GM11168 (cell line): ENCODE data around the gene GRM6.

Experiments
- in situ Hi-C: fragments of 300-500 bp; cut with MboI; formaldehyde crosslinking; loops from one replicate; pipeline ENCODE4 v1.12.0; 2022; ENCODE audit warnings: low sequenced_read_pairs; ENCODE audit not compliant: unreplicated experiment

GRM6 gene

GRCh38 chr5:178994580-178995340 lies at the start of gene GRM6:
Gene GRM6 (minus strand): TSS chr5:178995320. CDS start chr5:178994944, 376 bp downstream.
- in situ Hi-C loops: no loop called here

DNA sequence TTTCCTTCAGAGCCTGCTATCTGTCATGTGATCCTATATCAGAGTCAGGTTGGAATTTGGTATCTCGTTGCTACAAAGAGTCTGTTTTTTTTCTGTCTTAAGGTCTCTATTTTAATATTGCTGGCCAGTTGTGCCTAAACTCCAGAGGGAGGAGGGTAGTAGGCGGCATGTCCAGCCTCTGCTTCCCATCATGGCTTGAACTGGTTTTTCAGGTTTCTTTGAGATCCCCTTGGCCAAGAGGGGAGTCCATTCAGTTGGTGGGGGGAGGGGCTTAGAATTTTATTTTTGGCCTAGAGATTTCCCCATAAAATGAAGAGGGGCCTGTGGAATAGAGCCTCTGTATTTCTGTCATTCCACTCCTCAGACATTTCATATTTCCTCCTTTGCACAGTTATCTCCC lies 49.6 kb upstream of the GRM6 start:
- in situ Hi-C loops: no loop called here

GRCh38 chr5:179033004-179033580 lies 38.0 kb upstream of the GRM6 start:
- in situ Hi-C loops: no loop called here

DNA sequence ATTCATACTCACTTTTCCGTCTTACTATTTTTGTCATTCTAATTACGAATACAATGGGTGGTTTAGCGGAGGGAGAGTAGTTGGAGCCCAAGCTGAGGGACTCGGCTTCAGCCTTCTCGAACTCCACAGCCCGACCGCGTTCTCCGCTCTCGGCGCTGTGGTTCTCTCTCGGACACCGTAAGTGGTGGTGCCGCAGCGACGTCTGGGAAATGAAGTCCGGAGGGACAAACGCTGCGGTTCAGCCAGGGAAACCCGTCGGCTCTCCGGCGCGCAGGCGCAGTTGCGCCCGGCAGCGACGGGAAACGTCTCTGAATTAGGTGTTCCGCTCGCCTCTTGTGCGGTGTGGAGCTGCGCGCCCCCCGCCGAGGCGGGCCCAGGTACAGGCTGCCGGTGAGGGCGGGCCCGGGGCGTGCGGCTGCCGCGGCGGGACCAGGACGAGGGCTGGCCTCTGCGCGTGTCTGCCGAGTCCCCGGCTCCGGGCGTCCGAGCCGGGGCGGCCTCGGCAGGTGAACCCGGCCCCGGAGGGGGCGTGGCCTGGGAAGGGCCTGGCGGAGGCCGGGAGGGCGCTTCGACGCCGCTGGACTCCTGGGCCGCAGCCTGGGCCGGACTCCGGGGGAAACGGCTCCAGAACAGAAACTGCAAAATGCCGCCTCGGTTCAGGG lies 28.5 kb upstream of the GRM6 start, which contains the start of gene ZNF879:
Gene ZNF879, plus strand, starts transcription at position 277 of the 662 bp plus-strand sequence. CDS start 1,201 bp downstream, outside the sequence.
- in situ Hi-C loops: no loop called here

DNA sequence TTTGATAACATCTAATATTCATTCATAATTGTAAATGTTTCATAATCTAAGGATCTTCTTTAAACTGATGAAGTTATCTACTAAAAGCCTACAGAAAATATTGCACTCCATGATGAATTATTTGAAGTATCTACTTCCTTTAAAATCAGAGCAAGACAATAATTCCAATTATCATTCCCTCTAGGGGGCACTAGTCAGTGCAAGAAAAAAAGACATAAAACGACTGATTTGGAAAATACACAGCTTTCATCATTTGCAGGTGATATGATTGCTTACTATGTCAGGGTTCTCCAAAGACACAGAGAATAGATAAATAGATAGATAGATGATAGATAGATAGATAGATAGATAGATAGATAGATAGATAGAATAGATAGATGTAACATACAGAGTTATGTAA lies 13.5 kb upstream of the GRM6 start:
- in situ Hi-C loops: no loop called here

DNA sequence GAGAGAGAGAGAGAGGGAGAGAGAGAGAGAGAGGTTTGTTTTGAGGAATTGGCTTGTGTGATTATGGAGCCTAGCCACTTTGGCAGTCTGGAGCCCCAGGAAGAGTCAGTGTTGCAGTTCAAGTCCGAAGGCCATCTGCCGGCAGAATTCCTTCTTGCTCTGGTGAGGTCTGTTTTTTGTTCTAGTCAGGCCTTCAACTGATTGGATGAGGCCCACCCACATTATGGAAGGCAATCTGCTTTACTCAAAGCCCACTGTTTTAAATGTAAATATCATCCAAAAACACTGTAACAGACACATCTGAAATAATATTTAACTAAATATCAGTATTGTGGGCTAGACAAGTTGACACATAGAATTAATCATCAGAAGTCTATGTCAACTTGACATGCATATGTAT lies 11.4 kb upstream of the GRM6 start:
- in situ Hi-C loops: no loop called here

- in situ Hi-C loops: no loop called here
Observed at GRCh38 chr5:178998441-178998840, 3.3 kb upstream of the GRM6 start.

GRCh38 chr5:178997191-178997590 lies 2.1 kb upstream of the GRM6 start:
- in situ Hi-C loops: no loop called here

- in situ Hi-C loops: no loop called here
Observed at GRCh38 chr5:178996156-178996555, 1.0 kb upstream of the GRM6 start.

GRCh38 chr5:178995341-178995690 lies 196 bp upstream of the GRM6 start:
- in situ Hi-C loops: no loop called here

GRCh38 chr5:178993955-178994579 lies 1.1 kb downstream of the GRM6 start:
- in situ Hi-C loops: no loop called here

DNA sequence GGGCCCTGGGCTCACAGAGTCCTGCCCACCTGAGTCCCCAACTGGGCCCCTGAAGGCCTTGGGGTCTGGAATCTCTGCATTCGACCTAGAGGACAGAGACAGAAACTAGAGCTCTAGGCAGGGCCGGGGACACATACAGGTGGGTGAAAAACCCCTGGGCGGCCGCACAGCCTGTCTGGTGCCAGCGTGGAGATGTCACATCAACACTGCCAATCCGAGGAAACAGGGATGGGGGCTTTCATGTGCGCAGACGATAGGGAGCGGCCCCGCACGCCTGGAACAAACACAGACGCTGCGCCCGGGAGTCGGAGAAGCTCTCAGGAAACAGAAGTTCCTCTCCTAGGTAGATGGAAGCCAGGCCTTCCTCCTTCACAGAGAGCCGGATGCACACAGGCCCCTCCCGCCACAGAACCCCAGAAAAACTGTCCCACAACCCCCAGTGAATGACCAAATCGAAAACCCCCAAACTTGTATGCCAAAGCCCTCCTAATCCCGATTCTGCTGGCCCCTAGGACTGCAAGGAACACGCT lies 1.8 kb downstream of the GRM6 start:
- in situ Hi-C loops: no loop called here

DNA sequence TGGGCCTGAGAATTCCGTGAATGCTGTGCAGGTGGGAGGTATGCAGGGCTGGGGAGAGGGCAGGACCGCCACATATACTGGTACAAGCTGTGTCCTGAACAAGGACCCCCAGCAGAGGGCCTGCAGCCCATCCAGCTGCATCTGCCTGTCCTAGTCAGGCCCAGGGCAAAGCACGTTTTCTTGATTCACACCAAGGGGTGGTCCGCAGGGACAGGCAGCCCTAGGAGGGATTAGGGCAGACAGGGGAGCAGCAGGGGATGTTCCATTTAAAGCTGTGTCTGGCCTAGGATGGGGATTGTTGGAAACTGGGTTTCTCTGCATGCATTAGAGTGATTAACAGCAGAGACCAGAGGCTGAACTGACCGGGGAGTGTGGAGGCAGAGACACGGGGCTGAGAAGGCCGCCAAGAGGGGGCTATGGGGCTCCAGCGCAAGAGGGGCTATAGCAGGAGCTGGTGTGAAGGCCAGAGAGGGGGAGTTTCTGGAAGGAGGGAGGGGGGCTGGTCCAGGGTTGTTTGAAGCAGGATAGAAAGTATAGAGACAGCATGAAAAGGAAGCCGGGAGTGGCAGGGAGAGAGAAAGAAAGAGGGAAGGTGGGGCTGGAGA lies 2.7 kb downstream of the GRM6 start:
- in situ Hi-C loops: no loop called here

DNA sequence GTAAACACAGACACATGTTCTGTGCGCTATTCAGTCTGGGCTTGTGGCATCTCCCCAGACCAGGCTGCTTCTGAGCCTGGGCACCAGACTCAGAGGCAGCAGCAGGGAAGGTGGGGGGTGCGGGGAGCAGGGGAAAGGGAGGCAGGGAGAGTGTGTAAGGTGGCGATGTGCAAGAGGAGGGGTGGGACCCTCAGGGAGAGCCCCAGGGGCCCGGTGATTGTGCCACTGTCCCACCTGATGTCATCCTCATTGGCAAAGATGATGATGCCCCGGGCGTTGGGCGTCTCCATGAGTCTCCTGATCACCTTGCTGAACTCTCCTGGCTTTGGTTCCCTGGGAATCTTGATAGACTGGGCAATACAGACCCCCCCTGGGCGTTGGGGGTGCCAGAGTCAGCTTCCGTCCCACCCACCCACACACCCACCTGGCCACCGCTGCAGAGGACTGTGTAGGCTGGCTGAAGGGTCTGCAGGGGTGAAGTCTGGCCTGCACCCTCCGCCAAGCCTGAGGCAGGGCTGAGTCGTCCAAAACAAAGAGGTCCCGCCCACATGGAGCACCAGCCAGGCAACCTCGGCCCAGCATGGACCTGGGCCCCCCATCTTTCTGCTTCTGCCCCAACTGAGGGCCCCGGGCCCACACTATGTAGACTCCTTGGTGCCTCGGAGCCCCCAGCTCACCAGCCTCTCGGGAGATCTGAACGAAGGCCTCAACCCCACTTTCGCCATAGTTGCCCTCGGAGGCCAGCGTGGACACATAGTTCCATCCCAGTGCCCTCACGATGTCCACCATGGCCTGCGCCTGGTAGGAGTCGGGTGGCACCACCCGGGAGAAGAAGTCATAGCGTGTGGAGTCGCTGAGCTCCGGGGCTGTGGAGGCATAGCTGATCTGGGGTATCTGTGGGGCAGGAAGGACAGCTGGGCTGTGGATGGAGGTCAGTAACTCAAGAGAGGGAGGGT lies 3.7 kb downstream of the GRM6 start:
- in situ Hi-C loops: no loop called here

GRCh38 chr5:178990491-178990890 lies 4.6 kb downstream of the GRM6 start:
- in situ Hi-C loops: no loop called here

DNA sequence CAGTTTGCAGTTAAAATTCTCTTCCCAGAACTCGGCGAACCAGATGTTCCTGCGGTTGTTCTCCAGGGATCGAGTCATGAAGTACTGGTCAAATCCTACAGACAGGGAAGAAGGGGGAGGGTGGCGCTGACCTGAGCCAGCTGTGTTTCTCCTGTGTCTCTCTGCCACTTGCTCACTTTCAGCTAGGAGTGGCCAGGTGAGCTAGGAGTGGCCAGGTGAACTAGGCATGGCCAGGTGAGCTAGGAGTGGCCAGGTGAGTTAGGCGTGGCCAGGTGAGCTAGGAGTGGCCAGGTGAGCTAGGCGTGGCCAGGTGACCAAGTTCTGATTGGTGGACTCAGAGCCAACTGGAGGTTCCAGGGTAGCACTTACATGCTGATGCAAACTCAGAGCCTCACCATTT lies 5.8 kb downstream of the GRM6 start:
- in situ Hi-C loops: no loop called here

DNA sequence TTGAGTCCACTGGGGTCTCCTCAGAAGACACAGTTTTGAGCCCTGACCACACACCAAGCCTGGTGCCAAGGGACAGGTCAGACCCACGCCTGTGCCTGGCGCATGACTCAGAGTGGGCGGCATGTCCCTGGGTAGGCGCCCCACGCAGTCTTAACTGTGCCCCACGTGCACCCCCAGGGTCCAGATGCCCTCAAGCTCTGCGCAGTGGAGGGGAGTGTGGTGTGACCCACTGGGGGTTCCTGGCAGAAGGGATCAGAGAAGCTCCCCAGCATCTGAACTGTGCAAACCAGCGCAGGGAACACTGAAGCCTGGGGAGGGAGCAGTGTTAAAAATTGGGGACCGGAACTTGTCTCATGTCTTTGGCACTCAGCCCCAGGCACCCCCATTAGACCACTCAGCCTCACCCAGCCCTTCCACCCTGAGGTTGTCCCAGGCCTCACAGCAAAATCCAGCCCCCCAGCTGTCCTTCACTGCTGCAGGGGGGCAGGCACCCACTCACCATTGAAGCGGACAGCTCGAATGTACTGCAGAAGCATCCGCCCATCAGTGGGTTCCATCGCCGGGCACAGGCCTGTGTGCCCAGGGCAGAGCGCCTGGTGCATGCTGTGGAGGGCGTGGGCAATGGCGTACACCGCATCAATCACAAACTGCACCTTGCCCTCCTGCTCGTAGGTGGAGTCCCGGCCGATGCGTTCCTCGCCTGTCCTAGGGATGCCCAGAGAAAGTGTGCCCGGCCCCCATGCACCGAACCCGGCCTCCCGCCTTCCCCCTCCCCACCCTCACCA lies 6.5 kb downstream of the GRM6 start:
- in situ Hi-C loops: no loop called here

DNA sequence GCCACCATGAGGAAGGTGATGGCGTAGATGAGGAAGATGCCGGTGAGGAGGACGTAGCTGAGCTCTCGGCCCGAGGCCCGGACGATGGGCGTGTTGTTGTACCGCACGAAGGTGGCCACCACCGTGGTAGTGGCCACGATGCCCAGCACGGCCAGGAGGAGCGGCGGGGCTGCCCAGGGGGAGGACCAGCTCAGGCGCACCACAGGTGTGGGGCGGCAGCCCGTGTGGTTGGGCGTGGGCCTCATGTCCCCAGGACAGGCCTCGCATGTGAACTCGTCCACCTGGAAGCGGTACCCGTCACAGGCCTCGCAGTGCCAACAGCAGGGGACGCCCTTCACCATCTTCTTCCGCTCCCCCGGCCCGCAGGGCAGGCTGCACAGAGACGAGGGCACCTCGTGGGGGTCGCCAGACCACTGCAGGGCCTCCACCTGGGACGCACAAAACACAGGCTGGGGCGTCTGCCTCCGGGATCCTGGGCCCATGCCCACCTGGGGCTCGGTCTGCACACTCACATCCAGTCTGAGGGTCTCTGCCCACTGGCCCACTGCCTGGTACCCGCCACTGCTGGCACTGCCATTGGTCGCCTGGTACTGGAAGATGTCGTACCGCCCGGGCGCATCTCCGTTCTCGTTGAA lies 8.7 kb downstream of the GRM6 start:
- in situ Hi-C loops: no loop called here
